NCI-H187 (cell line): Measurements from ENCODE around the gene TSPEAR.
"Not testable (repeated sequence)": the region's sequence is repeated elsewhere in the genome, so short reads cannot be mapped to it uniquely, and the experiment has no call there.

Experiments
- DNase-seq, 2 experiments: peaks; one replicate each; lab custom pipeline; 2025; lab: John Stamatoyannopoulos, UW

Gene TSPEAR

DNA sequence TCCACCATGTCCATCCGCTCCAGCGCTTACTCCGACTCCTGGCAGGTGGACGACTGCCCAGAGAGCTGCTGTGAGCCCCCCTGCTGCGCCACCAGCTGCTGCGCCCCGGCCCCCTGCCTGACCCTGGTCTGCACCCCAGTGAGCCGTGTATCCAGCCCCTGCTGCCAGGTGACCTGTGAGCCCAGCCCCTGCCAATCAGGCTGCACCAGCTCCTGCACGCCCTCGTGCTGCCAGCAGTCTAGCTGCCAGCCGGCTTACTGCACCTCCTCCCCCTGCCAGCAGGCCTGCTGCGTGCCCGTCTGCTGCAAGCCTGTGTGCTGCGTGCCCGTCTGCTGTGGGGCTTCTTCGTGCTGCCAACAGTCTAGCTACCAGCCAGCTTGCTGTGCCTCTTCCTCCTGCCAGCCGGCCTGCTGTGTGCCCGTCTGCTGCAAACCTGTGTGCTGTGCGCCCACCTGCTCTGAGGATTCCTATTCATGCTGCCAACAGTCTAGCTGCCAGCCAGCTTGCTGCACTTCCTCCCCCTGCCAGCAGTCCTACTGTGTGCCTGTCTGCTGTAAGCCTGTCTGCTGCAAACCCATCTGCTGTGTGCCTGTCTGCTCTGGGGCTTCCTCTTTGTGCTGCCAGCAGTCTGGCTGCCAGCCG lies 84.1 kb downstream of the TSPEAR start:
- not testable (repeated sequence) for DNase-seq

DNA sequence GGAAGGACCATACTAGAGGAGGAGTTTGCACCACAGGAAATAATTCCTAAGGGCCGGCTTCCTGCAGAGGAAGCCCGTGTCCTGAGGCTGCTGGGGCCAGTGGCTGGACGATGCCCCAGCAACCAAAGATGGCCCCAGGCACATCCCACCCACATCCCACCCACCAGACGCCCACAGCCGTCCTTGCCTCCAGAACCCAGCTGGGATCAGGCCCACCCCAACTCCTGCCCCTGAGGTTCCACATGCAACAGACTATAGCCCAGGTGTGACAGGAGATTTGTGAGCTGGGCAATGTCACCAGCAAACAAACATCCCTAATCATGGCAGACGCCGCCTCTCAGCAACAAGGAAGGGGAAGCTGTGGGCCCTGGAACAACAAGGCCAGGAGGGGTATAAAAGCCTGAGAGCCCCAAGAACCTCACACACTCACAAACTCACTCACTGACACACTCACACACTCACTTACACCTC lies 84.7 kb downstream of the TSPEAR start, which contains the start of gene KRTAP10-9:
KRTAP10-9 (plus strand) TSS at position 421 of the 471 bp plus-strand sequence. CDS start 79 bp downstream, outside the sequence.
- no peak for DNase-seq

DNA sequence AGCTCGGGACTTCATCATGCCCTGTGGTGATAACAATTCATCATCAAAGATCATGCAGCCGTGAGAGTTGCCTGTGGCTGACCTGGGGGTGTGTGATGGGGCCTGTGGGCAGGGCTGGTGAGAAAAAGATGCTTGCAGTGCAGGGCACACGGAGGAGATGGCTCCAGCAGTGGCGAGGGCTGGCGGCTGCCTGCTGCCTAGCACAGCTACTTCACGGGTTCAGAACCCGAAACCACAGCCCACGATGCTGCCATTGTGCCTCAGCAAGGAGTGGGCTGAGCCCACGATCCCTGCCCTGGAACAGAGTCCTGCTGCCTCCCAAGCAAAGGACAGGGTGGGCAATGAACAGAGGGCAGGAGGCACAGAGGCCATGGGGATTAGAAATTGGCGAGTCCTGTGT lies 85.1 kb downstream of the TSPEAR start:
- no peak for DNase-seq

DNA sequence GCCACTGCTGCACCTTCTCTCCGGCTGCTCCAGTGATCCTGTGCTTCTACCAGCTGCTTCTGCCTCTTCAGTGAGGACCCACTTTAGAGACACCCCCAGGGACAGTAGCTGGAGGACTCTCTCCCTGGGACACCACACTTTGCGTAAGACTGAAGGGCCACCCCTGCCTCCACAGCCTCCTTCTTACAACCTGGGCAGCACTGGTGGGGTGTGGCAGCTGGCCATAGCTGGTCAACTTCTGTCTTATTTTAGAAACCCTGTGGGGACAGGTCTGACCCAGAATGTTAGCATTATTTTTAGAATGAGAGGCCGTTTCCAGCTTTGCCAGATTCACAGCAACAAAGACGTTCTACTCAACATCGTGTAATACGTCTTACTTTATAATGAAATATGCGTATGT lies 85.6 kb downstream of the TSPEAR start:
- no peak for DNase-seq

DNA sequence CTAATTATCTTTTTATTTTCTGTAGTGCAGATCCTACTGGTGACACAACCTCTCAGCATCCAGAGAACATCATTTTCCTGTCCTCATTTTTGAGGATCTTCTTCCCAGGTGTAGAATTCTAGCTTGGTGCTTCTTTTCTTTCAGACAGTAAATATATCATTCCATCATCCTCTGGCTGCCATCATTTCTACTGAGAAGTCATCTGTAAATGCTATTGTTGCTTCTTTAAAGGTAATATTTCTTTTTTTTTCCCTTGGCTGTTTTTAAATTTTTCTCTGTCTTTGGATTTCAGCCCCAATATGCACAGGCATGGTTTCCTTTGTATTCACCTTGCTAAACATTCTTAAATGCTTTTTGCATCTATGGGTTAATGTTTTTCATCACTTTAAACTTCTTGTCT lies 87.8 kb downstream of the TSPEAR start:
- DNase-seq: no peak

DNA sequence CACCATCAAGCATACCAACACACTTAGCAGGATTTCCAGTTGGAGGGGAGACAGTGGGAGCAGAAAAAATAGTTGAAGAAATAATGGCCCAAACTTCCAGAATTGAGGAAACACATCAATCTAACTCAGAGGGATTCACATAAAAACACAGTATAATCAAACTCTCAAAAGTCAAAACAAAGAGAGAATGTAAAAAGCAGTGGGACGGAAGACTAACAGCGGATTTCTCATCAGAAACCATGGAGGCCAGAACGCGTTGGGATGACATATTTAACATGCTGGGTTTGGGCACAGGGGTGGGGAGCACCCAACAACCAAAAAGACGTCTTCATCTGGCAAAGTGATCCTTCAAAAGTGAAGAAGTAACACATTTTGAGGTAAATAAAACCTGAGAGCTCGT lies 91.5 kb downstream of the TSPEAR start:
- DNase-seq: no peak

DNA sequence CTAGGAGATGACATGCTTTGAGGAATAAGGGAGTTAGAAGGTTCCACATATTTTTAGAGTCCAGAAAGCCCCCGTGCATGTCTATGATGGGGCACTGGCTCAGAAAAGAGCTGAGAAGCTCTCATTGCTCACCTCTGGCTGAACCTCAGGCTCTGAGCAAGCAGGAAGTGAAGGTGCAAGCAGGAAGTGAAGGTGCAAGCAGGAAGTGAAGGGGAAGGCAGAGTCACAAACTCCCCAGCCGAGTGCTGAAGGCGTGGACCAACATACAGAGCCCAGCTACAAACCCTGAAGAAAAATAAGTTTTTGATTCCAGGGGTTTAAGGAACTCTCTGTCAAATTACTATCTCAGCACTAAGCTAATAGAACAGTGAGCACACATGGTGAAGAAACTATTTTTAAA lies 92.5 kb downstream of the TSPEAR start:
- DNase-seq: no peak

DNA sequence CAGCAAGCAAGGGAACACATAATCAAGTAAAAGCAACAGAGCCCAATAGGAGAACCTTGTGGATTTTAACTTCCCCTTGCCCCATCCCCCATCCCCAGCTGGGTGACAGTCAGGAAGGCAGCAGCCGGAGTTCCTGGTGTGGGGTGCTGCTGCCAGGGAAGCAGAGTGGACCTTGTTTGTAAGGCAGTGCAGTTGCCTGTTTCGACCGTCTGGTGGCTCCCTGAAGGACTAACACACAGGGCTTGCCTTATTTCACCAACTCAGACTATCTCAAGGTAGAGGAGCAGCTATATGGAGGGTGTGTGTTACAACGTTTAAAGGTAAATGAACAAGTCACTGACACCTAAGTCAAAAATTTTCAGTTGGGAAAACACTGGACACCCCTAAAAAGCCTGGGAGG lies 92.9 kb downstream of the TSPEAR start:
- no peak for DNase-seq

DNA sequence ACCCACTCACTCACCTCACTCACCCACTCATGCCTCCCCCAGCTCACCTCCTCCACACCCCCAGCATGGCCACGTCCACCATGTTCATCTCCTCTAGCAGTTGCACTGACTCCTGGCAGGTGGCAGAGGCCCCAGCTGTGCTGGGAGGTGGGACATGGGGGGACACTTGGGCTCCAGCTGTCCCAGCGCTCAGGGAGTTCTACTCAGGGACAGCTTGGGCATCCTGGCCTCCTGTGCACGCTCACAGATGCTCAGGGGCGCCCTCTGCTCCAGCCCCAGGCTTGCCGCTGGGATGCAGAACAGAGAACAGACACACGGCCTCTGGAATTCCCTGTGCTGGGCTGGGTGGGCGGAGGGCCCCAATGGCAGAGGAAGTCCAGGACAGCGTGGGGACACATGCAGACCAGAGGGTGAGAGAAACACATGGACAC lies 94.3 kb downstream of the TSPEAR start:
- DNase-seq: no peak

DNA sequence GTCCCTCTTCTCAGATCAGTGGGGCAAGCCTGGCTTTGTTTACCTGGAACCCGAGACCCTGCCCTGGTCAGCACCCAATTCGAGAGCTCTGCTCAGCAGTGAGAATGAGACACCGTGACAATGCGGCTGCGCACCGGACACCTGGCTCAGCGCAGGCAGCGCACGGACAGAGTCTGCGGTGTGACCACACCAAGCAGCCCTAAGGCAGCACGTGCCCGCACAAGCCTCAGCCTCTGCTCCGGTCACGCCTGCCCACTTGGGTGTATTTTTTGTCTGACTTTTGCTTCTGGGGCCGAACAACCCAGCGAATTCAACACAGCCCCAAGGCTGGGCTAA lies 94.8 kb downstream of the TSPEAR start:
- DNase-seq: no peak

DNA sequence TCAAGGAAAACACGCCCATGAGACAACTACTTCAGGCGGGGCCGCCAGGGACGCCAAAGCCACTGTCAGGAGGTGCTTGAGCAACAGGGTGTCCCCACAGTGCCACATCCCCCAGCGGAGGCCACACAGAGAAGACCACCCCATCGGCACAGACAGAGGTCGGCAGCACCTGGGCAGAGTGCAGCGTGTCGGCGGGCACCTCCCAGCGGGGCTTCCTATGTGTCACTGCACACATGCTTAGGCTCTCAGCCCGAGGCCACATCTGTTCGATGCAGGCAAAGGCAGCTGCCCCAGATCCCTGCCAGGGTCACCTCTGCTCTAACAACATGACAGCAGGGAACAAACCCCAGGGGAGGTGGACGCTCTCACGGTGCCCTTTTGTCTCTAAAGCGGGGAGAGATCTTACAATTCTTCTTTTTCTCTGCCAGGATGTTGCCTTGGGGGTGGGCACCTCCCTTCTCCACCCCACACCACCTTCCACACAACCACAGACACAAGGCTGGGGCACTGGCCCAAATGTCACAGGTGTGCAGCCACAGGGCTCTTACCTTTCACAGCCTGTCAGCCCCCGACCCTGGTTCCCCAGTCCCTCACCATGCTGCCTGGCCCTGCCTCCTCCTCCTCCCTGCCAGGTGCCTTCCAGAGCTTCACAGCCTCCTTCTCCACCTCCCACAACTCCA lies 95.3 kb downstream of the TSPEAR start:
- no peak for DNase-seq

DNA sequence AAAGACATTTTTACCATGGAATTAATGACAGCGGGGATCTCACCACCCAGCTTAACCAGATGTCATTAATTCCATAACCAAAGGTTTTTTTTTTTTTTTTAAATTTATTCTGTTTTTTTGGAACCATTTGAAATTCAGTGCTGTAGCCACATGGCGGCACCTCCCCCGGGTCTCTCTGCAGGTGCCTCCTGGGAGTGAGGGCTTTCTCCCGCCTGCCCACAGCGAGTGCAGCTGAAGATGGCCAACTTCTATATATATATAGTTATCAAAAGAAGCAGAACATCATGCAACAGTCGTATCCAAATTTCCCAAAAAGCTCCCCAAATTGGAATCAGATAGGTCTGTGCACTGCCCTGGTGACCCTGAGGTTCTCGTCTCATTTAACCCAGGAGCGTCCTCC lies 95.9 kb downstream of the TSPEAR start:
- no peak for DNase-seq

DNA sequence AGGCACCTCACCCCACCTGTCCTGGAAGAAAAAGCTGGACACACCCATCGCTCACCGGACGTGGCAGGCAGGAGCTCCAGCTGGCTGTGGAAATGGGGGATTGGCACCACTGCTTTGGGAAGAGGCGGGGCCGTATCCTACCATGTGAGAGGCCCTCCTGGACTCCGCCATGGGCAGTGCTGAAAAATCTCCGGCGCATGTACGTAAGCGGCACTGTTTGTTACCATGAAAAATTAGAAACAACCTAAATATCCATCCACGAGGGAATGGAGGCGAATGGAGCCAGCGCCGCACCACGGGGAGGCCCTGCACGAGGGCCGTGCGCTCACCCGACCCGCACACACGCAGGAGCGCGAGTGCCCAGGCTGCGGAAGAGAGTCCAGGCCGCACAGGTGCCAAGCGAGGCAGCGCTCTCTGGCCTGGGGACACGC lies 96.4 kb downstream of the TSPEAR start:
- no peak for DNase-seq

DNA sequence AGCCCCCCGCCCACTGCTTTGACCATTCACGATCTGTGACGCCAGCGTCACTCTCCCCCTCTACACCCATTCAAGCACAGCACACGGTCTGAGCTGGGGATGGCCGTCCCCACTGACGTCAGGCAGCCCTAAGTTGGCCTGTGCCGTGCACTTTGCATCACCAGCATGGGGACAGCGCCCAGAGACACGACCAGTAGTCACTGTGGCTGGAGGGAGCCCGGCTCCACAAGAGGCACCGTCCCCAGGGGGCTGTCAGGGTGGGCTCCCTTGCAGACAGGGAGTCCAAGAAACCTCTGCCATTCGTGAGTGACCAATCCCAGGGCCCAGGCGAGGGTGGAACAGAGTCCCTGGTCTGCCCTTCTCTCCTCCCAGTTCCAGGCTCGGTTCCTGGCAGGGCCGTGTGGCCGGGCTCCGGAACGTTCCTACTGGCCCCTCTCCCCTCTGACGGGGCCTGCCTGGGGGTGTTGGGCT lies 97.2 kb downstream of the TSPEAR start:
- no peak for DNase-seq

DNA sequence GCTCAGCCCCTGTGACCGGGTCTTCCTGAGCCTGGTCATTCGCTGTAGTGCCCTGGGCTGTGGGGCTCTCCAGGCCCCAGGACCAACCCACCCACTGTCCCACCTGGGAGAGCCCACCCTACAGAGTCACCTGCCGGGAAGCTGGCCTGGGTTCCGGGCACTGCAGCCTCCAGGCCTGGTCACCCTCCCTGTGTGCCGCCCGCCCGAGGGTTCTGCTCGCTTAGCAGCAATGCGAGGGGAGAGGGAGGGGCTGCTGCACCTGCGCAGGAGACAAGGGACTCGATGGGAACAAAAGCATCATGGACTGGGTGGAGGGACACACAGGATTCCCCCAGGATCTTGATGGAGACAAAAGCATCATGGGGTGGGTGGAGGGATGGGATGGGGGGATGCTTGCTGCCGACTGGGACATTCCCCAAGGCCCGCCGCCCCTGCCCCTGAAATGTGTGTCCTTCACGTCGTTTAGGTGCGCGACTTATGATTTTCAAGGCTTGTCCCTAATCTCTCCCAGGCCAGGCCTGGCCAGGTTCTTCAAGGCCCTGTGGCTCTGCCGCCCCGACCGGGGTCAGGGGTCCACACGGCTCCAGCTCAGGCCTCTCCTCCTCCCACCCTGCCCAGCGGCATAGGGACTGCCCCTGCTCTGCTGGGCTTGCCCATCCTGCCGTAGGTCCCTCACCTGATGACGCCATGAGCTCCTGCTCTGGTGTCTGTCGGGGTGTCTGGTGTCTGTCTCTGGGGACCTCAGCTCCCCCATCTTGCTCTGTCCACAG lies 97.8 kb downstream of the TSPEAR start:
- DNase-seq: no peak

DNA sequence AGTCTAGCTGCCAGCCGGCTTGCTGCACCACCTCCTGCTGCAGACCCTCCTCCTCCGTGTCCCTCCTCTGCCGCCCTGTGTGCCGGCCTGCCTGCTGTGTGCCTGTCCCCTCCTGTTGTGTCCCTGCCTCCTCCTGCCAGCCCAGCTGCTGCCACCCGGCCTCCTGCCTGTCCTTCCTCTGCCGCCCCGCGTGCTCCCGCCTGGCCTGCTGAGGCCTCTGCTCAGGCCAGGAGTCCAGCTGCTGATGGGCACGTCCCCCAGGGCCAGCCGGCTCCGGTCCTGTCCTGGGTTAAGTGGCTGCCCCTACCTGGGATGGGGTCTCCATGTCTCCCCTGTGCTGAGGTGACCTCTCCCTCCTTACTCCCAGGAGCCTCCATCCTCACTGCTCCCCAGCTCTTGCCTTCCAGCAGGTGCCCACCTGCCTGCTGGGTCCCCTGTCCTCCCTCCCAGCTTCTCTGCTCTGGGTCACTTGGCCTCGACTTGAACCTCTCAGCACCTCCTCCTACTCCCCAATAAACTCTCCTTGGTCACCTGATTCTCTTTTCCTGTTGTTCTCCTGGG lies 98.6 kb downstream of the TSPEAR start:
- DNase-seq: no peak

DNA sequence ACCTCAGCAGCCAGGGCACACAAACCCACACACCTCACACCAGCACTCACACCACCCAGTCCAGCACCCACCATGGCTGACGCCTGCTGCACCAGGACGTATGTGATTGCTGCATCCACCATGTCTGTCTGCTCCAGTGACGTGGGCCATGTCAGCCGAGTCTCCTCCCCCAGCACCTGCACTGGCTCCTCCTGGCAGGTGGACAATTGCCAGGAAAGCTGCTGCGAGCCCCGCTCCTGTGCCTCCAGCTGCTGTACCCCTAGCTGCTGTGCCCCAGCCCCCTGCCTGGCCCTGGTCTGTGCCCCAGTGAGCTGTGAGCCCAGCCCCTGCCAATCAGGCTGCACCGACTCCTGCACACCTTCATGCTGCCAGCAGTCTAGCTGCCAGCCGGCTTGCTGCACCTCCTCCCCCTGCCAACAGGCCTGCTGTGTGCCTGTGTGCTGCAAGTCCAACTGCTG lies 99.3 kb downstream of the TSPEAR start, which contains the start of gene KRTAP10-8:
KRTAP10-8 (plus strand) TSS at position 51 of the 458 bp plus-strand sequence; CDS start at position 73, 22 bp downstream.
- DNase-seq: no peak

DNA sequence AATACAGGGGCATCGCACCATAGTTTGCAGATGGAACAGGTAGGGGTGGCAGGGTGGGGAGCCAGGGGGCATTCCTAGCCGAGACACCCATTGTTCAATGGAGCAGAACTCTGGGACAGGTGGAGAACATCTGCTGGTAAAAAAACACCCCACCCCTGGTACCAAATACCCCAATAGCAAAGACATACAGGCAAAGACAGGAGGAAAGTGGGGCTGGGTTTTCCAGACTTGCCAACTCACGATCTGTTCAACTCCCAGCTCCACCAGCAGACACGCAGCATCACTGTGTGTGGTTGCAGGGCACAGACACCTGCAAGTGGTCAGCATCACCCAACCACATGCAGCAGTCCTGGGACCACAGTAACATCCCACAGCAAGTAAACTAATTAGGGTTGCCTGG lies 99.8 kb downstream of the TSPEAR start:
- DNase-seq: no peak

DNA sequence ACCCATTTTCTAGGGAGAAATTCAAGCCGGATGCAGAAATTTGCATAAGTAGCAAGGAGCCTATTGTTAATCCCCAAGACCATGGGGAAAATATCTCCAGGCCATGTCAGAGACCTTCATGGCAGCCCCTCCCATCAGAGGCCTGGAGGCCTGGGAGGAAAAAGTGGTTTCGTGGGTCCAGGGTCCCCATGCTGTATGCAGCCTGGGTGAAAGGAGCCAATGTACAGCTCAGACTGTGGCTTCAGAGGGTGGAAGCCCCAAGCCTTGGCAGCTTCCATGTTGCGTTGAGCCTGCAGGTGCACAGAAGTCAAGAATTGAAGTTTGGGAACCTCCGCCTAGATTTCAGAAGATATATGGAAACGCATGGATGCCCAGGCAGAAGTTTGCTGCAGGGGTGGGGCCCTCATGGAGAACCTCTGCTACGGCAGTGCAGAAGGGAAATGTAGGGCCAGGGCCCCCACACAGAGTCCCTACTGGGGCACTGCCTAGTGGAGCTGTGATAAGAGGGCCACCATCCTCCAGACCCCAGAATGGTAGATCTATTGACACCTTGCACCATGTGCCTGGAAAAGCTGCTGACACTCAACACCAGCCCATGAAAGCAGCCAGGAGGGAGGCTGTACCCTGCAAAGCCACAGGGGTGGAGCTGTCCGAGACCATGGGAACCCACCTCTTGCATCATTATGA lies 101.1 kb downstream of the TSPEAR start:
- DNase-seq: not testable (repeated sequence)

DNA sequence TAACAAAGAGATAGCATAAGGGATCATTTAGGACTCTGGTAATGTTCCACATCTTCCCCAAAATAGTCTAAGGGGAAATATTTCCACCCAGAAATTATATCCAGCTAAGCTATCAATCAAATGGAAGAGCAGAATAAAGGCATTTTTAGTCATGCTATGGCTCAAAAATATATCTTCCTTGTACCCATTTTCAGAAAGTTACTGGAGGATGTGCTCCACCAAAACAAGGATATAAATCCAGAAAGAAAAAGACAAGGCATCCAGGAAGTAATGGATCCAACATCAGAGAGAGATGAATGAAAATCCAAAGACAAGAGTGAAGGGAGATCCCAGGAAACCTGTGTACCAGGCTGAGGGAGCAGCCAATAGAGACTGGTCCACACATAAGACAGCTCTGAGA lies 102.2 kb downstream of the TSPEAR start:
- DNase-seq: no peak

DNA sequence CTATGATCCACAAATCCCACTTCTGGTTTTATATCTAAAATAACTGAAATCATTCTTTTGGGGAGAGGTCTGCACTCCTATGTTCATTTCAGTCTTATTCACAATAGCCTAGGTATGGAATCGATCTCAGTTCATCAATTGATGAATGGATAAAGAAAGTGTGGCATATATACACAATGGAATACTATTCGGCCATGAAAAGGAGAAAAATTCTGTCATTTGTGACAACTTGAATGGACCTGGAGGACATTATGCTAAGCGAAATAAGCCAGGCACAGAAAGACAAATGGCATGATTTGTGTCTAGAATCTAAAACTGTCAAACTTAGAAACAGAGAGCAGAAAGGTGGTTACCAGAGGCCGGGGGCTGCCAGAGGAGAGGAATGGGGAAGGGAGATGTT lies 104.9 kb downstream of the TSPEAR start:
- DNase-seq: no peak

DNA sequence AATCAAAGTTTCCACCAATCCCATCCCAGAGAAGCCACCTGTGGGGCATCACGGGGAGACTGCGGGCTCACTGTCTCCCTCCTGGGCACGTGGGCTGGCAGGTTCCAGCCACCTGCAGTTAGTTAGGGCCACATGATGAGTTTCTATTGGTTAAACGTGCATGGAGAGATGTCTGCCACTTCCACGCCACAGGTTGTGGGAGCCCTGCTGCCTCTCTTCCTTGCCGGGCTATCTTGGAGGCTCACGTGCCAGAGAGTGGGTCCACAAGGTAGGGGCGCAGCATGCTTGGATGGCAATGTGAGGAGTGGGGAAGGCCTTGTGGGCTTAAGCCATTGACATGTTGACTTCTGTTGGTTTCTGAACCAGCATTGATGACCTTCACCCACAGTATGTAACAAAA lies 107.5 kb downstream of the TSPEAR start:
- DNase-seq: no peak
